OCI-LY7 (cell line): ENCODE results near the gene MARK2.

Experiments
- CTCF ChIP-seq: fragments of 200-600 bp; sonication (generic); conservative IDR thresholded peaks from 2 replicates; pipeline ENCODE4 v1.5.1; 2014; ENCODE audit warnings: mild to moderate bottlenecking, antibody characterized with exemption, low read length, moderate library complexity, mixed read lengths
- EZH2phosphoT487 ChIP-seq: fragments of 200-600 bp; sonication (generic); IDR thresholded peaks from 2 replicates; pipeline ENCODE4 v1.6.1; 2018; ENCODE audit warnings: low read depth, borderline replicate concordance, mild to moderate bottlenecking, mixed run types, antibody characterized with exemption, low read length, moderate library complexity, mixed read lengths

GRCh38 chr11:63802637-63803414 is 36.1 kb upstream of the MARK2 start:
- TF ChIP-seq CTCF: no peak
- no peak for TF ChIP-seq EZH2phosphoT487
